GM19328 (cell line): ENCODE results near the gene JUND.

Source experiments
- ATAC-seq: cut with Tn5 transposase; IDR thresholded peaks from one replicate; pipeline ENCODE4 v1.9.1; 2021; ENCODE audit warnings: mild to moderate bottlenecking, moderate library complexity; ENCODE audit not compliant: unreplicated experiment

JUND gene

GRCh38 chr19:18291019-18291524 is 9.7 kb upstream of the JUND start:
- no peak for ATAC-seq

GRCh38 chr19:18290302-18291018 is 9.0 kb upstream of the JUND start:
- ATAC-seq, result no peak

- ATAC-seq, result no peak
These were observed 8.3 kb upstream of the JUND start for GRCh38 chr19:18289471-18290301.

- ATAC-seq, result no peak
These were observed 6.7 kb upstream of the JUND start for GRCh38 chr19:18287836-18288772.

GRCh38 chr19:18286973-18287635 is 5.7 kb upstream of the JUND start:
- ATAC-seq, result no peak

- no peak for ATAC-seq
These were observed 3.4 kb upstream of the JUND start for GRCh38 chr19:18284712-18285360.

GRCh38 chr19:18283338-18283737 is 1.9 kb upstream of the JUND start:
- ATAC-seq, result no peak

- no peak for ATAC-seq
These were observed 1.3 kb upstream of the JUND start for GRCh38 chr19:18282788-18283141.

- no peak for ATAC-seq
These were observed 782 bp upstream of the JUND start for GRCh38 chr19:18282021-18282787.

GRCh38 chr19:18280247-18281081 is 958 bp downstream of the JUND start:
- no peak for ATAC-seq

GRCh38 chr19:18279516-18280246 is 1.7 kb downstream of the JUND start:
- ATAC-seq, result no peak

- no peak for ATAC-seq
These were observed 2.2 kb downstream of the JUND start for GRCh38 chr19:18279266-18279515.

GRCh38 chr19:18278521-18279265 is 2.7 kb downstream of the JUND start:
- ATAC-seq, result no peak

GRCh38 chr19:18274781-18275356 is 6.6 kb downstream of the JUND start:
- ATAC-seq, result no peak

GRCh38 chr19:18274219-18274780 is 7.1 kb downstream of the JUND start, which contains the start of gene IQCN:
Gene IQCN, minus strand, starts transcription at chr19:18274452. Its CDS starts 4,974 bp downstream, at chr19:18269478.
- ATAC-seq, result no peak

GRCh38 chr19:18273561-18274218 is 7.7 kb downstream of the JUND start:
- ATAC-seq, result no peak
